ENCODE results near the gene RFXANK. TPM values are rescaled to one million over a fixed set of nuclear protein-coding genes. Genes with fewer than 3 reads are reported as not detected.
A peak's percentile ranks its signal among the peaks of the same experiment; 100 is the strongest.

Gene RFXANK
- total and polyA plus RNA-seq, 2 donors (not counting 1 experiment from before 2014, with no cell fraction given) = 77.9 to 100 TPM

- H2AFZ ChIP-seq (ENCODE audit: insufficient read depth, low read depth, low read length, poor library complexity, severe bottlenecking) = no peak overlapping the region
- no peaks in the 10 kb centered on the region for H3K27me3 Mint-ChIP-seq
- peaks cover 13% of the 10 kb centered on the region for H4K20me1 ChIP-seq (ENCODE audit: control insufficient read depth, insufficient read depth, low read length, poor library complexity, severe bottlenecking)
- 100% methylated on average over 4 of the region's 5 CpGs for WGBS (ENCODE audit: insufficient coverage)
- POLR2A ChIA-PET = interaction anchor here (2.6 kb wide), 1 partner anchor 10 kb away, joined by 14 read pairs; the partner anchor contains the start of gene NR2C2AP
- H3K27ac Mint-ChIP-seq = peak overlapping the region; percentile 58
- peaks cover 52% of the 10 kb centered on the region for H3K79me2 ChIP-seq (ENCODE audit: control insufficient read depth, insufficient read depth, low read length)
- no peaks in the 10 kb centered on the region for H3K27me3 ChIP-seq (replicated peaks in 1 of 4; ENCODE audit: control extremely low read depth in 1 of 4, control insufficient read depth in 3 of 4, insufficient read depth in 4 of 4, low read length in 3 of 4)
- H3K4me1 ChIP-seq (ENCODE audit: control insufficient read depth in 2 of 2, insufficient read depth in 2 of 2, low read length in 2 of 2) = peaks cover 28 to 42% of the 10 kb centered on the region in 2 donors
- peaks cover 45% of the 10 kb centered on the region for H3K4me1 Mint-ChIP-seq
- no peak overlapping the region for H3K27ac ChIP-seq (ENCODE audit: low read length in 2 of 2)
- H3K4me3 Mint-ChIP-seq = peak overlapping the region; percentile 97
- H3K9ac ChIP-seq (ENCODE audit: low read length) = no peak overlapping the region
- DNase-seq = no peak
- CTCF ChIA-PET = interaction anchor here (0.6 kb wide), 1 partner anchor 455 kb away, joined by 4 read pairs; no protein-coding TSS in a partner anchor
- H3K4me2 ChIP-seq (replicated peaks; ENCODE audit: low read depth, low read length, poor library complexity, severe bottlenecking) = peak overlapping the region; percentile 87
- no peaks in the 10 kb centered on the region for H3K9me3 ChIP-seq (ENCODE audit: control extremely low read depth in 1 of 3, control insufficient read depth in 2 of 3, insufficient read depth in 1 of 3, low read length in 2 of 3)
- intact Hi-C loops (cut with micrococcal nuclease) = loop anchor here (5.0 kb wide), 1 partner anchor 538 kb away; the partner anchor contains the start of gene ZNF14
- no peak for ATAC-seq (ENCODE audit: low read depth)
- peaks cover 2 to 19% of the 10 kb centered on the region in 2 experiments for H3K36me3 ChIP-seq (replicated peaks in 1 of 2; ENCODE audit: control extremely low read depth in 1 of 2, control insufficient read depth in 1 of 2, extremely low read depth in 1 of 2, insufficient read depth in 2 of 2, low read length in 1 of 2)
- no peak for TF ChIP-seq EZH2 (IDR thresholded peaks at IDR 0.05; ENCODE audit: borderline replicate concordance, insufficient read depth, low read depth, low read length, poor library complexity, severe bottlenecking)
- TF ChIP-seq, protein P1, sequence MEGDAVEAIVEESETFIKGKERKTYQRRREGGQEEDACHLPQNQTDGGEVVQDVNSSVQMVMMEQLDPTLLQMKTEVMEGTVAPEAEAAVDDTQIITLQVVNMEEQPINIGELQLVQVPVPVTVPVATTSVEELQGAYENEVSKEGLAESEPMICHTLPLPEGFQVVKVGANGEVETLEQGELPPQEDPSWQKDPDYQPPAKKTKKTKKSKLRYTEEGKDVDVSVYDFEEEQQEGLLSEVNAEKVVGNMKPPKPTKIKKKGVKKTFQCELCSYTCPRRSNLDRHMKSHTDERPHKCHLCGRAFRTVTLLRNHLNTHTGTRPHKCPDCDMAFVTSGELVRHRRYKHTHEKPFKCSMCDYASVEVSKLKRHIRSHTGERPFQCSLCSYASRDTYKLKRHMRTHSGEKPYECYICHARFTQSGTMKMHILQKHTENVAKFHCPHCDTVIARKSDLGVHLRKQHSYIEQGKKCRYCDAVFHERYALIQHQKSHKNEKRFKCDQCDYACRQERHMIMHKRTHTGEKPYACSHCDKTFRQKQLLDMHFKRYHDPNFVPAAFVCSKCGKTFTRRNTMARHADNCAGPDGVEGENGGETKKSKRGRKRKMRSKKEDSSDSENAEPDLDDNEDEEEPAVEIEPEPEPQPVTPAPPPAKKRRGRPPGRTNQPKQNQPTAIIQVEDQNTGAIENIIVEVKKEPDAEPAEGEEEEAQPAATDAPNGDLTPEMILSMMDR (IDR thresholded peaks at IDR 0.05) = no peak
- no peaks in the 10 kb centered on the region for H3K9me3 Mint-ChIP-seq (ENCODE audit: insufficient read depth)
- H3K4me3 ChIP-seq (ENCODE audit: control extremely low read depth in 1 of 5, extremely low read depth in 1 of 5, insufficient read depth in 1 of 5, low read depth in 2 of 5, low read length in 4 of 5) = no peak overlapping the region
Observed at GRCh38 chr19:19193926-19194325, 1.9 kb downstream of the RFXANK start.

All from B cell (primary cell).